K562 (cell line): ENCODE results near the gene SMG9. TPM values are rescaled to one million over a fixed set of nuclear protein-coding genes. Genes with fewer than 3 reads are reported as not detected.

Source experiments
- C11orf30 ChIP-seq: fragments of 450-650 bp; IDR thresholded peaks from 2 replicates; pipeline ENCODE4 v1.6.1; 2016; ENCODE audit warnings: low read depth, mild to moderate bottlenecking
- CREBBP ChIP-seq: IDR thresholded peaks from one replicate; pipeline ENCODE4 v1.6.1; 2012; ENCODE audit warnings: low read depth, mild to moderate bottlenecking, control low read depth, inconsistent platforms, low read length
- KDM2B ChIP-seq: fragments of 250-450 bp; sonication (Bioruptor Pico); IDR thresholded peaks from 2 replicates; pipeline ENCODE4 v1.8.0; 2021; ENCODE audit warnings: mild to moderate bottlenecking, moderate library complexity
- PCBP2 ChIP-seq: fragments of 200-400 bp; formaldehyde crosslinking; IDR thresholded peaks from 2 replicates; pipeline ENCODE4 v1.6.1; 2018; ENCODE audit warnings: low read length, low read depth, mild to moderate bottlenecking, moderate library complexity; ENCODE audit not compliant: poor library complexity, severe bottlenecking
- RBBP5 ChIP-seq: fragments of 200-600 bp; sonication (generic); IDR thresholded peaks from 2 replicates; pipeline ENCODE4 v1.6.1; 2012; ENCODE audit warnings: borderline replicate concordance, mild to moderate bottlenecking, low read length, control low read depth, inconsistent platforms; ENCODE audit not compliant: insufficient read depth, poor library complexity, severe bottlenecking
- RBM22 ChIP-seq: fragments of 200-400 bp; formaldehyde crosslinking; IDR thresholded peaks from 2 replicates; pipeline ENCODE4 v1.6.1; 2018; ENCODE audit warnings: low read length, low read depth; ENCODE audit not compliant: poor library complexity, severe bottlenecking
- THAP12 ChIP-seq: fragments of 250-450 bp; sonication (Bioruptor Pico); IDR thresholded peaks from 2 replicates; pipeline ENCODE4 v1.9.0; 2021; ENCODE audit warnings: mild to moderate bottlenecking, inconsistent platforms
- polyA plus RNA-seq, 8 experiments: library from polyadenylated mRNA; depleted of rRNA in 4 of 8; stranded (reverse) in 5 of 8; unstranded in 3 of 8; fragments of >200 nt; fragmentation: Nextera tagmentation in 2 of 8; fragmentation: Illumina TruSeq in 1 of 8; extraction: Ambion mirVana in 2 of 8; extraction: Trizol in 1 of 8; gene quantifications; 2 replicates each; pipeline versions ENCODE4 v1.2.1 to v1.2.3, GENCODE V29; 2011 to 2014; ENCODE audit warnings: inconsistent platforms in 1 of 8, missing spikeins in 1 of 8
- total RNA-seq, 7 experiments: library from RNA; depleted of rRNA in 6 of 7; stranded (reverse); fragments of >200 nt in 6 of 7; fragmentation: Illumina TruSeq in 2 of 7; extraction: Trizol in 2 of 7; gene quantifications; 2 replicates each; pipeline versions ENCODE4 v1.2.1 to v1.2.3, GENCODE V29; 2011 to 2021; ENCODE audit warnings: low replicate concordance in 1 of 7
- TF ChIP-seq, protein P1 (sequence below), 2 experiments: fragments of 450-650 bp in 1 of 2; sonication (generic) in 1 of 2; formaldehyde crosslinking in 1 of 2; IDR thresholded peaks in 1 of 2; conservative IDR thresholded peaks in 1 of 2; 2 replicates each; pipeline versions ENCODE4 v1.6.1 to v1.8.1; 2016 to 2023; ENCODE audit warnings: mild to moderate bottlenecking in 2 of 2, moderate library complexity in 2 of 2, inconsistent platforms in 1 of 2, missing genetic modification reagents in 1 of 2

SMG9 gene
- total and polyA plus RNA-seq, 9 of the 15 experiments (the other 6 are each of a cell fraction or from before 2014, with no cell fraction given): 1.7 to 79.7 (median 40.2) TPM

- TF ChIP-seq, protein P1, sequence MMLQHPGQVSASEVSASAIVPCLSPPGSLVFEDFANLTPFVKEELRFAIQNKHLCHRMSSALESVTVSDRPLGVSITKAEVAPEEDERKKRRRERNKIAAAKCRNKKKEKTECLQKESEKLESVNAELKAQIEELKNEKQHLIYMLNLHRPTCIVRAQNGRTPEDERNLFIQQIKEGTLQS (IDR thresholded peaks at IDR 0.05): peak; percentile 75
- TF ChIP-seq, protein P1 (CRISPR knock-in tag; conservative IDR thresholded peaks at IDR 0.05): no peak
- TF ChIP-seq CREBBP: no peak
- peak; percentile 30 for TF ChIP-seq RBBP5
- TF ChIP-seq C11orf30: no peak
- TF ChIP-seq THAP12 (CRISPR knock-in tag): no peak
- TF ChIP-seq KDM2B (CRISPR knock-in tag): no peak
- TF ChIP-seq PCBP2: no peak
- TF ChIP-seq RBM22: no peak
These were observed 10.5 kb upstream of the SMG9 start (continued) for GRCh38 chr19:43765109-43765876.
